Daoy (cell line): ENCODE results near the gene CLSTN2. TPM values are rescaled to one million over a fixed set of nuclear protein-coding genes. Genes with fewer than 3 reads are reported as not detected.

Source experiments
- DNase-seq: peaks from one replicate; pipeline ENCODE4 v3.0.0-alpha.2; 2015; ENCODE audit warnings: low read depth
- total RNA-seq: library from RNA; depleted of rRNA; stranded (reverse); fragments of >200 nt; shearing (Covaris generic); gene quantifications from 2 replicates; pipeline ENCODE4 v1.2.3, GENCODE V29; 2014

The CLSTN2 gene
- total RNA-seq, 1 experiment from 2014 or later, result 0.91 TPM

GRCh38 chr3:140449413-140450256 lies 514.6 kb downstream of the CLSTN2 start:
- no peak for DNase-seq

GRCh38 chr3:140453750-140454149 lies 518.8 kb downstream of the CLSTN2 start:
- DNase-seq, result no peak

- no peak for DNase-seq
Measured at GRCh38 chr3:140455521-140456214, 520.7 kb downstream of the CLSTN2 start.

- no peak for DNase-seq
Measured at GRCh38 chr3:140456974-140457373, 522.0 kb downstream of the CLSTN2 start.

- DNase-seq, result no peak
Measured at GRCh38 chr3:140459462-140459861, 524.5 kb downstream of the CLSTN2 start.

GRCh38 chr3:140461250-140461649 lies 526.3 kb downstream of the CLSTN2 start:
- no peak for DNase-seq

GRCh38 chr3:140463355-140463754 lies 528.4 kb downstream of the CLSTN2 start:
- no peak for DNase-seq

- DNase-seq, result no peak
Measured at GRCh38 chr3:140465988-140466387, 531.0 kb downstream of the CLSTN2 start.

- no peak for DNase-seq
Measured at GRCh38 chr3:140466535-140466934, 531.5 kb downstream of the CLSTN2 start.

GRCh38 chr3:140467104-140467577 lies 532.2 kb downstream of the CLSTN2 start:
- DNase-seq, result peak; percentile 60

GRCh38 chr3:140467796-140468315 lies 532.9 kb downstream of the CLSTN2 start:
- no peak for DNase-seq

GRCh38 chr3:140468407-140468806 lies 533.4 kb downstream of the CLSTN2 start:
- no peak for DNase-seq

- peak; percentile 48 for DNase-seq
Measured at GRCh38 chr3:140469491-140469890, 534.5 kb downstream of the CLSTN2 start.

- DNase-seq, result no peak
Measured at GRCh38 chr3:140470211-140470610, 535.2 kb downstream of the CLSTN2 start.

- peak; percentile 40 for DNase-seq
Measured at GRCh38 chr3:140470962-140471361, 536.0 kb downstream of the CLSTN2 start.

- peak; percentile 11 for DNase-seq
Measured at GRCh38 chr3:140472306-140473020, 537.5 kb downstream of the CLSTN2 start.

GRCh38 chr3:140487566-140487965 lies 552.6 kb downstream of the CLSTN2 start:
- DNase-seq, result no peak

GRCh38 chr3:140493271-140493670 lies 558.3 kb downstream of the CLSTN2 start:
- no peak for DNase-seq

- DNase-seq, result no peak
Measured at GRCh38 chr3:140494970-140495369, 560.0 kb downstream of the CLSTN2 start.

- DNase-seq, result peak; percentile 63
Measured at GRCh38 chr3:140497331-140497730, 562.3 kb downstream of the CLSTN2 start.

- DNase-seq, result peak; percentile 24
Measured at GRCh38 chr3:140499114-140499757, 564.3 kb downstream of the CLSTN2 start.
